HG02623 (cell line): ENCODE results near the gene NPSR1.
A peak's percentile ranks its signal among the peaks of the same experiment; 100 is the strongest.
"Not testable (repeated sequence)": the region's sequence is repeated elsewhere in the genome, so short reads cannot be mapped to it uniquely, and the experiment has no call there.

Experiments used
- ATAC-seq: cut with Tn5 transposase; IDR thresholded peaks from one replicate; pipeline ENCODE4 v1.9.1; 2021; ENCODE audit warnings: moderate library complexity; ENCODE audit not compliant: unreplicated experiment

NPSR1 gene, protein sequence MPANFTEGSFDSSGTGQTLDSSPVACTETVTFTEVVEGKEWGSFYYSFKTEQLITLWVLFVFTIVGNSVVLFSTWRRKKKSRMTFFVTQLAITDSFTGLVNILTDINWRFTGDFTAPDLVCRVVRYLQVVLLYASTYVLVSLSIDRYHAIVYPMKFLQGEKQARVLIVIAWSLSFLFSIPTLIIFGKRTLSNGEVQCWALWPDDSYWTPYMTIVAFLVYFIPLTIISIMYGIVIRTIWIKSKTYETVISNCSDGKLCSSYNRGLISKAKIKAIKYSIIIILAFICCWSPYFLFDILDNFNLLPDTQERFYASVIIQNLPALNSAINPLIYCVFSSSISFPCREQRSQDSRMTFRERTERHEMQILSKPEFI

DNA sequence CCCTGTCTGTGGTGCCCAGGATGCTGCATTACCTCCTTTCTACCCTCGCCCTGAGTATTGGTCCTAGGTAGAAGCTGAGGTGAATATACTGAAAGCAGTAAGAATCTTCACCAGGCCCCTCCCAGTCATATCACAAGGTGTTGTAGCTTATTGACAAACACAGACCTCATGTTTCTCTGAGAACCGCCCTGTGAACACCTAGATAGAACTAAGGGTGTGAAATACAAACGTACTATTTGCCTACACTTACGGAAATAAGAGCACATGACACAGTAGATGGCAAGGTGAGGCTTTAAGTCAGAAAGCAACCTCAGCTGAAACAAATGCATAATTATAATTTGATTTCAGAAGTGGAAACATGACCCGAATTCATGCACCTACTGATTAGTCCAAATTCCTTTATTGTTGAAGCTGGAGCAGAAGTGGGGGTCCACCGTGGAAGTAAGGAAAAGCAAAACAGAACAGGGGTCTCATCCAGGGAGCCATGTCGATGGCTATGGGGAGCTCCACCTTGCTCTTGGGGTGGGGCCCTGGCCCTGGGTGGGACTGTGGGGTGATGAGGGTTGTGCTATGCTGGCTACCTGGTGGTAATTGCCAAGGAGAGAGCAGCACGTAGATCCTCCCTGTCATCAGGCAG, at the start of gene NPSR1:
Gene NPSR1, plus strand, starts transcription at position 587 of the 637 bp plus-strand sequence. CDS start 195 bp downstream, outside the sequence.
- no peak for ATAC-seq

DNA sequence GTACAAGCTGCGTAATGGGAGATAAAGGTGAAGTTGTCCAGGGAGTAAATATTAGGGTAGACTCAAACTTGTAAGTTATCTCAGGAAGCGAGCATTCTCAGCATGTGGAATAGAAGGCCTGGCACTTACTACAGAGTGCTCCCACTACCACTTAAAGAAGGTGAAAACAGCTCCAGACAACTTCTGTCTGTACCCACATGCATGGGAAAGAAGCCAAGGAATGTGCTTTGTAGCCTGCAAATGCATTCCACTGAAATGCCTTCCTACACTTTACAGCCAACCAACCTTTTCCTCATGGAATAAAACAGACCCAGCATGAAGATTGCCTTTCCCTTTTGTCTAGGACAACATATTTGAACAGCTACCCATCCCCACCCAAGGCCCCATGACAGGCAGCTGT, 45.4 kb upstream of the NPSR1 start:
- no peak for ATAC-seq

DNA sequence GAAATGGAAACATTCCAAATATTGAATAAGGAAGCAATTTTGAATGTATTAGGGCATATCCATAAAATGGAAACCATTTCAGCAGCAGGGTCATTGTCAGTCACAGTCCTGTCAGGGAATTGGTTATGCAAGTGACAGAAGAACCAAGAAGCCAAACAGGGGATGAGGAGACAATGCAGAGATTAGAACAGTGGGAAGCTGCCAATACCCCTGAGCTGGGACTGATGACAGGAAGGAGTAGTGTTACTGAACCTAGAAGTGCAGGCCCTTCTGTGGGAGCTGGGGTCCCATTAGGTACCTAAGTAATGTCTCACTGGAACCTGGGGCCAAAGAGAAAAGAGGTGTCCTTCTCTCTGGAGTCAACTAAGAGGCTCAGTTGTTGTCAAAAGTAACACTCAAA, 37.6 kb upstream of the NPSR1 start:
- ATAC-seq = no peak

DNA sequence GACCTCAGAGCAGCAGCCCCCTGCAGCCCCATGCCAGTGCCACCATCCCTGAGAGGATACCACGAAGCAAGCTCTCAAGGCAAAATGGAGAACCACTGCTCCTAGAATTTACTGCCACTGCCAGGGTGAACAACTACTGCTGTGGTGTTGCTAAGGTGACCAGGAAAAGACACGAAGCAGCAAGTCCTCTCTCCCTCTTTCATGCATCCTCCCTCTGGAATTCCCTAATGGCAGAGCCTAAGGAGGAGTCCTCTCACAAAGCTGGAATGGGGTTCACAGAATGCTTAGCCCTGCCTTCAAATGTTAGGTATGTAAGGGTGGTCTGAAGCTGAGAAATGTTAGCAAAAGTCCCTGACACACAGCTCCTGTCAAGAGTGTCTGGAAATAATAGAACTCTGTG, 35.8 kb upstream of the NPSR1 start:
- ATAC-seq = no peak

DNA sequence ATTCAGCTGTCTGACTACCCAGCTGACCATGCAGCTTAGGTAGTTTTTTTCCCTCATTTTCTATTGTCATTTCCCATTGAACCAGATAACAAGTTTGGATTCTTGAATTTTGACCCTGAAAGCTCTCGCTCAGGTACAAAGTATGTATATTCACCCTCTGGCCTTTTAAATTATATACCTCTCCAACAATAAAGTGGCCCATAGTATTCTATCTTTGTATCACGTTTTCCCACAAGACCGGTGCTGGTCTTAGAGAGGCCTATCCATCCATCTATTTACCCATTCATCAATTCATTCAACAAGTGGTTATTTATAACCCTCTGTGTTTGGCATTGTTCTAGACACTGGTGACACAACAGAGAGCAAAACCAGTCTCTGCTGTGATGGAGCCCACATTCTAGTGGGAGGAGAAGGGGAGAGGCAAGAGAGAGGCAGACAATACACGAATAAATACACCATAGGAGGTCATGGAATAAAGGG, 35.2 kb upstream of the NPSR1 start:
- ATAC-seq = no peak

DNA sequence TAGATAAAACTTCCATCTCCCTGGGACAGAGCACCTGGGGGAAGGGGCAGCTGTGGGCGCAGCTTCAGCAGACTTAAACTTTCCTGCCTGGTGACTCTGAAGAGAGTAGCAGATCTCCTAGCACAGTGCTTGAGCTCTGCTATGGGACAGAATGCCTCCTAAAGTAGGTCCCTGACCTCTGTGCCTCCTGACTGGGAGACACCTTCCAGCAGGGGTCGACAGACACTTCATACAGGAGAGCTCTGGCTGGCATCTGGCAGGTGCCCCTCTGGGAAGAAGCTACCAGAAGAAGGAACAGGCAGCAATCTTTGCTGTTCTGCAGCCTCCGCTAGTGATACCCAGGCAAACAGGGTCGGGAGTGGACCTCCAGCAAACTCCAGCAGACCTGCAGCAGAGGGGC, 29.4 kb upstream of the NPSR1 start:
- ATAC-seq = not testable (repeated sequence)

DNA sequence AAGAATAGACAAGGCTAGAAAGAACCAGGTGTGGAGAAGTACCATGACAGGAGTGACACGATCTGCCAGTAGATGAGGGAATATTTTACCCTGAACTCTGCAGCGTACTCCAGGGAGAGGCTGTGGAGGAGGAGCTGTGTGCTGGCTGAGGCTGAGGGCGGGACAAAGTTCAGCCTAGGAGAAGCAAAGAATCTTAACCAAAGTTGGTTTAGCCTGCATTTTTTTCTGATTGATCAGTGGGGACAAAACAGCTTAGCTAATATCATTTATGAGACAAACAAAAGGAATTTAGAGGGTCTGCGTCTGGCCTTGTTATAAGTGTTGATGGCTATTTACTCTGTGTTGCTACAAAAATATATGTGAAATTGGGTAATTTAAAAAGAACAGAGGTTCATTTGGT, 5.2 kb upstream of the NPSR1 start:
- no peak for ATAC-seq

DNA sequence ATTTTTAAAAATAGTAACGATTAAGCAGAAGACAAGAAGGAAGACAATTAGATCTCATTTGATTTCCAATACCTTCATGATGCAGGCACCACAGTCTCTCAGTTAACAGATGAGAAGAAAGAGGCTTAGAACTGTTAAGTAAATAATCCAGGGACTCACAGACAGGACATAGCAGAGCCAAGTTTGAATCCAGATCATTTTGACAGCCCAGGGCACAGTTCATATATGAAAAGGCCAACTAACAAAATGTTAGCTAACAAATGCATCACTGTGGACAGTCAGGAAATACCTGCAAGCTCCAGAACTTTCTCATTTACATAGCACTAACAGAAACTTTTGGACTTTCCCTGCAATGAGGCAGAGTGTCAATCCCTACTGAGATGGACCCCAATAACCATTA, 4.2 kb upstream of the NPSR1 start:
- no peak for ATAC-seq

DNA sequence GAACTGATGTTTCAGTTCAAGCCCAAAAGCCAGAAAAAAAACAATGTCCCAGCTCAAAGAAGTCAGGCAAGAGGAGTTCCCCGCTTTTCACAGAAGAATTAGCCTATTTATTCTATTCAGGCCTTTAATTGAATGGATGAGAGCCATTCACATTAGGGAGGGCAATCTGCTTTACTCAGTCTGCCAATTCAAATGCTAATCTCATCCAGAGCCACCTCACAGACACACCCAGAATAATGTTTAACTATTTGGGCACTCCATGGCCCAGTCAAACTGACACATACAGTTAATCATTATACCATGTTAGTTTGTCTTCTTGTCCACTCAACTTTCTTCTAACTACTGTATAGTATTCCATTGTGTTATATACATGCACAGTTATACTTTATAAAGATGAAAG, 2.6 kb upstream of the NPSR1 start:
- no peak for ATAC-seq

DNA sequence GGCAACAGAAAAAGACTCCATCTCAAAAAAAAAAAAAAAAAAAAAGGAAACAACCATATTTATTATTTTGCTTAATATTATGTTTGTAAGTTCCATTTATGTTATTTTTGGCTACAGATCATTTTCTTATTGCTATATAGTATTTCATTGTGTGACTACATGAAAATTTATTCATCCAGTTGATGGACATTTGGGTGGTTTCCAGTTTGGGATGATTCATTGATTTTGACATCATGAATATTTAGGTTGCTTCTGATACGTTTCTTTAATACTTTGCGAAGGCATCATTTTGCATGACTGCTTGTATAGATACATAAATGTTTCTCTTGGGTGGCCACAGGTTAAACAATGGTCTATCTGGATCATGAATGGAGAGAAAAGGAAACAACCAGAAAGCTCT, 2.0 kb upstream of the NPSR1 start:
- no peak for ATAC-seq

DNA sequence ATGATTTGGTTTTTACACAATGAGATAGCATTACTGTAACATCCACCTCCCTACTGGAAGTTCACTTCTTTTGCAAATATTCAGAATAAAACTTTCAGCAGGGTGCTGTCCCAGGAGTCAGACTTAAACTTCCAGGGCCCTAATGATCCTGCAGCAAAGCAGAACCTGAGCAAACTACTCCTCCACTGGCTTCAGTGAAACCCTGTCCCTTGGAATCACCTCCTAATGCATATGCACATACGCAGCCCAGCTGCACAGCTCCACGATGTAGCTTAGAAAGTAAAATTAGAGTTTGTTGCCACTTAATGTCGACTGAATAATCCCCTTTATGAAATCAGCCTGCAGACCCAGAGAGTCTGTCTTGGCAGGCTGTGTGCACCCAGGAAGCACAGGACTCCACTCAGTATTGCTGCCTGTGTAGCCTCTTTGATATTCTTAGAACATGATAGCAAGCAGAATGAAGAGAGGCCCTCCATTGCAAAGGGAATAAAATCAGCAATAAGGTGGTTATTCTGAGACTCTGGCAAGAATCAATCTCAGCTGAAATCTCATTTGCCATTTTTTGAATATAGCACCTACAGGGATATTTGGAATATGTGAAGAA, 1.6 kb downstream of the NPSR1 start:
- no peak for ATAC-seq

DNA sequence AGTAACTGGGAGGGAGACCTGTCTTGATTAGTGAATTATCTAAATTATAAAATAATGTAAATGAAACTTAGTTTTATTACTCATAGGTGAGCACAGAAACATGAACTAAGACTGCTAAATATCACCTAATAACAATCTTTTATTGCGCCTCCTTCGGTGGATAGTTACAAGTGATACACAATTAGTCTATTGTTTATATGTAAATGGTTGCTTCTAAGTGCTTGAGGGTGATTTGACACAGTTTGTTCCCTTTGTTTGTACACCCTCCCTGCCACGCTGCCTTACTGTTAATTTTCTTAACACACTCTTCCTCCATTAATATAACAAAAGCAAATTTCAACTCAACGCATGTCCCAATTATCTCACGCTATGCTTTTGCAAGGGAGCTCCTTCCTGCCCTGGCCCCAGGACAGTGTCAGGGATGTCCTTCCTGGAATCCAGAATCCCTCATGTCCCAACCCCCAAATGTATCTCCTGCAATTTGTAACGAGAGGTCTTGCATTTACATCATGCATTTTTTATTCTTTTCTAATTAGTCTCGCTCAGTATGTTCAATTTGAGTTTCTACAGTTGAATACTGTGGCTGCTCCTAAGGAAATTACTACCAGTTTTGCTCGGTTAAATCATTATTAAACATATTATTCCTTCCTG, 4.2 kb downstream of the NPSR1 start:
- no peak for ATAC-seq

DNA sequence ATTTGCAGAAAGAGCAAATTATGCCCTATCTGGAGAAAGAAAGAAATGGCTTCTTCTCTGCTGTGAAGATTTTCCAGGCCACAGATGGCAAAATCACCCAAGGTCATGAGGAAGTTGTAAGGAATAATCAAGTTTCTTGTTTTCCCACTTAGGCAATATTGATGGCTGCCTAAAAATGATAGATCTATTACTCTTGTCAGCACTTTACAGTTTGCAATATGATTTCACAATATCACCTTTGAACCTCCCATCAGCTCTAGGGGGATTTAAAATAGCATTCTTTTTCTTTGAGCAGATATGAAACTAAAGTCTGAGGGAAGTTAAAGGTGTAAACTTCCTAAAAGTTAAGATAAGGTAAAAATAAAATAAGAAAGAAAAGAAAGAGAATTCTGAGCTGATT, 6.7 kb downstream of the NPSR1 start:
- no peak for ATAC-seq

DNA sequence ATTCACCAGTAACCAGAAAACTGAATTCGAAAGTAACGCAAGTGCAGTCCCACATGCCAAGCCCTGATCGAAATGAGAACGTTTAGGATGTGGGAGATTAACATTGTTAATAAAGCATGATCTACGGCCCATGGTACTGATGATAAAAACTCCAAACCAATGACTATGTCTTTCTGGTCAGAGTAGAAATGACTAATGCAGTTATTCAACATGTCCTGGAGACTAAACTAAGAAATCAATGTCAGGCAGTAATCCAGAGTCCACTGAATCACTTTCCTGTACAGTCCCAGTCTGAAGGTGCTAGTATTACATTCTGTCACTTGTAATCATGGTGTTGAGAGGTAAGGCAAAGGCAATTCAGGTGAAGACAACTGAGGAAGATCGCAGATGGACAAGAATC, 14.4 kb downstream of the NPSR1 start:
- ATAC-seq = no peak

DNA sequence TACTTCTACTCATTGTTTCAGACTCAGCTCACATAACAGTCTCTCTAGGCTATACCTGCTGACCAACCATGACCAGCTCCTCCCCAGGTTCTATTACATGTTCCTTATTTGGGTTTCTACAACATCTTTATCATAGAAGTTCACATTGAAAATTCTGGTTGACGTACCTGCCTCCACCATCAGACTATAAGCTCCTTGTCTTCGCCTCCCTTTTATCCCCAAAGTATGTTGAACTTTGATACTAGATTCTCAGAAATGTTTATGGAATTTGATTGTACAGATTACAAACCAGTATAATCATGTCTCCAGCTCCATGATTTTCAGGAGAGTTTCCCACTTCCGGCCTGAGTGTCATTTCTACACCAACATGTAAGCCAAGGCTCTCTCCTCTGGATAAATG, 15.0 kb downstream of the NPSR1 start:
- no peak for ATAC-seq

DNA sequence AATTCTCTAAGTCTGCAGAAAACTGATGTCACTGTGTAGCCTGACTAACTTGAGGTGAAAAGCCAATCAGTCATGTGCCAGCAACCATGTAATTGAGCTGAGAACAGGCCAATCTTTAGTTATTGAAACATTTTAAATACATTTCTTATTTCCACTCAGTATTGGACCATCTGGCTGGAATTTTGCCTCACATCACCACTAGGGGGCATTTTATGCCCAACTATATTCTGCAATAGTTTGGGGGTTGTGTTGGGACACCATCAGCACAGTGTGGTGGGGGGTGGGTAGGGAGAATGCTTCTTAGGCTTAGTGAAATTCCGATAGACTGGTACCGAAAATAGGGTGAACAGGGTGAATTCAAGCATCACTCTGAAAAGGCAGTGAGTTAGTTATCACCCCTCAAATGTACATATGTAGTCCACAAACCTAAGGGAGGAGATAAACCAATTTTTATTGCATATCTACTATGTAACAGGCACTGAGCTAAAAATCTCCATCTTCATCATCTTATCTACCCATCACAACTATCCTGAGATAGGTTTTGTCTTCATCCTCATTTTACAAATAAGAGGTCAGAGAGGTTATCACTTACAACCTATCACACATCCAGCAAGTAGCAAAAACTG, 17.8 kb downstream of the NPSR1 start:
- ATAC-seq = peak; percentile 68

DNA sequence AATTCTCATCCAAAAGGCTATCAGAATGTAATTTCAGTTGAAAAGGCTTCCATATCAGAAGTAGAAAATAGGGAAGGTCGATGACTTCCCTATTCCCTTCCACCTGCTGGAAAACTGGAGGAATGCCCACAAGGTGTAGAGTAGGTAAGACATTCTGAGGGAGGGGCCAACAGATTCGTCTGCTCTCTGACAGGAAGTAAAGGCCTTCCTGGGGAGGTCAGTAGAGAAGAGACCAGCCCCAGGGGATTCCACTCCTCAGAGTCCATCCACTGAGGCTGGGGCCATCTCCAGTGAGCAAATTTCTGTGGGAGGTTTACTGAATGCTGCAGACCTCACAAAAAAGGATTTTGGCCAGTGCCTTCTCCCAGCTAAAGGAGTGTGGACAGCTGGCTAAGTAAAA, 19.5 kb downstream of the NPSR1 start:
- no peak for ATAC-seq

DNA sequence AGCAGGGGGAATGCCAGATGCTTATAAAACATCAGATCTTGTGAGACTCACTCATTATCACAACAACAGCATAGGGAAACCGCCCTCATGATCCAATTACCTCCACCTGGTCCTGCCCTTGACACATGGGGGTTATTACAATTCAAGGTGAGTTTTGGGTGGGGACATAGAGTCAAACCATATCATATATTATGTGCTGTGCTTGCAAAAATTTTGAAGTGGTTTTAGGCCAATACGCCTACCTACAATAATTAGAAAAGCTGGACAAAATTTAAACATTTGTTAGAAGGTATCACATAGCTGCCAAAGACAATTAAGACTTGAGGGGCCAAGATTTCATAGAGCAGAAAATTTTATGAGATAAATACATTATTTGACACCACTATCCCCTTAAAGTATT, 29.5 kb downstream of the NPSR1 start:
- ATAC-seq = no peak

DNA sequence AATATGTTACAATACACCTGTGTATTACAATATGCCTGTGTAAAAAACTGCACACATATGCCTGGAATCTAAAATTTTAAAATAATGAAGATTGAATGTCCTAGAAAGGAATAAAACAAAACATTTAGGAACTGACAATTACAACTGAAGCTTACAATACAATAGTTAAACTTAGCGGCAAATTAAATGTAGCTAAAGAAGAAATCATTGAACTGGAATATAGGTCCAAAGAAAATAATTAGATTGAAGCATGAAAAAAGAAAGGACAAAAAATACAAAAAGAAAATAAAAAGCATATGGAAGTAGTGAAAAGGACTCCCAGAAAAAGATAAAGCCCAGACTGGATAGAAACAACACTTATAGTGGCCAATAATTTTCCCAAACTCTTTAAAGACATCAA, 38.4 kb downstream of the NPSR1 start:
- no peak for ATAC-seq

DNA sequence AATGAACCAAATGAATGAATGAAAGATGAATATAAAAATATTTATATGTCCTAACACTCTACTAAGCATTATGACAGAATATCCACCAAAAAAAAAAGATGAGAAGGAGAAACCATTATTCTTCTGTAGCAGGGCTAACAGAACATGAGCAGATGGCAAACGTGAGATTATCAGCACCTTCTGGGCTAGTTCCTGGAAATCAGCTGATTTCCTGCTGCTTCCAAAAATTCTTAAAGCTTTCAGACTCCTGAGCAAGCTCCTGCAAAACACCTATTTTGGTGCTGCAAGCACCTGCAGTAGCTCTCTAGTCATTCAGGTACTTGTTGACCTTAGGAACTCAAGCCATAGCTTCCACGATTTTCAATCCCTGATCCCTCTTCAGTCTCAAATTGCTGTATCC, 51.8 kb downstream of the NPSR1 start:
- no peak for ATAC-seq

DNA sequence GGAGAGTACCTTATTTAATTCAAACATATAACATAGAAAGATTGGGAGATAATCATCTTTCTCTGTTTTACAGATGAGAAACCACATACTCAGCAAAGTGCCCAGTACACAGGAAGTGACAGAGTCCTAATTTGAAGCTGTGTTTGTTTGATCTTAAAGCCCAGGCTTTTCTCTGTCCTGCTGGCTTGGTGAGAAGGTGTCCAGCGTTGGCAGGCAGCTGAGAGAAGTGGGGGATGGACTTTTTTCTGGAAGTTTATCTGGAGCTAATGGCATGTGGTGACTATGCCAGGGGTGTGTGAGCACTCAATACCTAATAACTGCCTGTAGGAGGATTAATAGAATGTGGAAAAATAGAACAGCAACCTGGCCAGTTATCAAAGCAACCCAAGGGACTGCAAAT, 60.8 kb downstream of the NPSR1 start:
- no peak for ATAC-seq
